ENCODE measurements around the gene PLTP.

The PLTP gene

GRCh38 chr20:45944965-45945677 lies 33.2 kb upstream of the PLTP start:
- intact Hi-C loops (cut with DNase I) = no loop called here
- DNase-seq = peak in 1 of 10 donors; percentile 70

GRCh38 chr20:45944151-45944964 lies 32.4 kb upstream of the PLTP start:
- DNase-seq = peak in 1 of 10 donors; percentile 40
- intact Hi-C loops (cut with DNase I) = no loop called here

- peak in 1 of 10 donors; percentile 11 for DNase-seq
- intact Hi-C loops (cut with DNase I) = no loop called here
Measured at GRCh38 chr20:45943613-45944012, 31.7 kb upstream of the PLTP start.

- DNase-seq = peak in 1 of 10 donors; percentile 35
- intact Hi-C loops (cut with DNase I) = no loop called here
Measured at GRCh38 chr20:45940469-45940868, 28.5 kb upstream of the PLTP start.

GRCh38 chr20:45940053-45940452 lies 28.1 kb upstream of the PLTP start:
- intact Hi-C loops (cut with DNase I) = no loop called here
- no peak for DNase-seq

GRCh38 chr20:45938727-45939438 lies 26.9 kb upstream of the PLTP start:
- intact Hi-C loops (cut with DNase I) = loop anchor here (10.0 kb wide), 1 partner anchor 144 kb away; the partner anchor contains the start of genes DNTTIP1 and WFDC3
- DNase-seq = peak in 1 of 10 donors; percentile 69

GRCh38 chr20:45937765-45938164 lies 25.8 kb upstream of the PLTP start:
- peak in 1 of 10 donors; percentile 0 for DNase-seq
- intact Hi-C loops (cut with DNase I) = loop anchor here (10.0 kb wide), 1 partner anchor 143 kb away; the partner anchor contains the start of genes DNTTIP1 and WFDC3

GRCh38 chr20:45935416-45936046 lies 23.6 kb upstream of the PLTP start:
- intact Hi-C loops (cut with DNase I) = loop anchor here (2.0 to 10.0 kb wide), 2 partner anchors 37 to 141 kb away; partner anchors contain the start of genes DNTTIP1, WFDC3 and ZNF335
- DNase-seq = peak in 1 of 10 donors; percentile 42

GRCh38 chr20:45934586-45935415 lies 22.8 kb upstream of the PLTP start, which contains the start of gene PCIF1:
Gene PCIF1 (plus strand): TSS chr20:45934683. CDS start chr20:45939000, 4,317 bp downstream.
- peak; percentile 93 to 100 (median 97) for DNase-seq
- intact Hi-C loops (cut with DNase I) = loop anchor here (2.0 to 10.0 kb wide), 3 partner anchors 38 to 140 kb away; partner anchors contain the start of genes CTSA, DNTTIP1, NEURL2 and WFDC3

GRCh38 chr20:45934046-45934585 lies 22.2 kb upstream of the PLTP start:
- peak in 9 of 10 donors; percentile 66 to 95 (median 79) for DNase-seq
- intact Hi-C loops (cut with DNase I) = loop anchor here (2.0 to 10.0 kb wide), 3 partner anchors 39 to 139 kb away; partner anchors contain the start of genes CTSA, DNTTIP1, NEURL2 and WFDC3

- intact Hi-C loops (cut with DNase I) = loop anchor here (2.0 to 10.0 kb wide), 3 partner anchors 39 to 139 kb away; partner anchors contain the start of genes CTSA, DNTTIP1, NEURL2 and WFDC3
- DNase-seq = peak; percentile 49 to 97 (median 75)
Measured at GRCh38 chr20:45933266-45934045, 21.5 kb upstream of the PLTP start.

- intact Hi-C loops (cut with DNase I) = loop anchor here (5.0 to 10.0 kb wide), 2 partner anchors 39 to 137 kb away; partner anchors contain the start of genes CTSA, DNTTIP1, NEURL2 and WFDC3
- DNase-seq = peak in 2 of 10 donors; percentile 48 to 65
Measured at GRCh38 chr20:45931680-45932079, 19.7 kb upstream of the PLTP start.

- no peak for DNase-seq
- intact Hi-C loops (cut with DNase I) = no loop called here
Measured at GRCh38 chr20:45927071-45927878, 15.3 kb upstream of the PLTP start.

- no peak for DNase-seq
- intact Hi-C loops (cut with DNase I) = no loop called here
Measured at GRCh38 chr20:45926731-45927070, 14.7 kb upstream of the PLTP start.

- intact Hi-C loops (cut with DNase I) = no loop called here
- no peak for DNase-seq
Measured at GRCh38 chr20:45925821-45926506, 14.0 kb upstream of the PLTP start.

All from posterior cingulate gyrus (tissue), 11 donors.